ENCODE data around the gene CCDC92.
"Not testable (repeated sequence)": the region's sequence is repeated elsewhere in the genome, so short reads cannot be mapped to it uniquely, and the experiment has no call there.

CCDC92 gene

DNA sequence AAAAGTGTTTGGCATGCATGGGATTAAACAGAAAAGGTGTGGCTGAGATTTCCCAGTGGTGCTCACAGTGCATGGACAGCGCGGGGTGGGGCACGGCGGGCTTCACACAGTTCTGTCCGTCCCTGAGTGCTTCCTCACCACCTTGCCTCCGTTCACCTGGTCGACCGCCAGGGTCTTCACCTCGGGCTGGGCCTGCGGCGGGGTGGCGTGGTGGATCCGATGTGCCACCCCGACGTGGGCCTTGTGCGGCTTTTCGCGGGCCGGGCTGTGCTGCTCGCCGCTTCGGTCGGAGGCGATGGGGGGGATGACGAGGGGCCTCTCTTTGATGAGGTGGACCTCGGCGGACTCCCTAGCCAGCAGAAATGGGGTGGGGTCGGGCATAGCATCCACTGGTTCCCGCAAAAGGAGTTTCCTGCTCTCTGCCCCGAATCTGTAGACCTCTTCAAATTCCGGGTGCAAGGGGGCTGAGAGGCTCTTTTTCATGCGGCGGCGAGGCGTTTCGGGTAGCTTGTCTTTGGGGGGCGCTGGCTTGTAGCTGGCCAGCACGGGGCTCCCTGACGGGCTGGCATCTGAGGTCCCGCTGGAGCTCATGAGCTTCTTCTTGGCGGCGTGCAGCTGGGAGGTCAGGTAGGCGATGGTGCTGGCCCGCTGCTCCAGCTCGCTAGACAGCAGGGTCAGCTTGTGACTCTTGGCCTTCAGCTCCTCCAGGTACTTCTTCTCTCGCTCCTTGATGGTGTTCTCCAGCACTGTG lies 35.5 kb downstream of the CCDC92 start:
- no peak for DNase-seq (ENCODE audit: low spot score)

DNA sequence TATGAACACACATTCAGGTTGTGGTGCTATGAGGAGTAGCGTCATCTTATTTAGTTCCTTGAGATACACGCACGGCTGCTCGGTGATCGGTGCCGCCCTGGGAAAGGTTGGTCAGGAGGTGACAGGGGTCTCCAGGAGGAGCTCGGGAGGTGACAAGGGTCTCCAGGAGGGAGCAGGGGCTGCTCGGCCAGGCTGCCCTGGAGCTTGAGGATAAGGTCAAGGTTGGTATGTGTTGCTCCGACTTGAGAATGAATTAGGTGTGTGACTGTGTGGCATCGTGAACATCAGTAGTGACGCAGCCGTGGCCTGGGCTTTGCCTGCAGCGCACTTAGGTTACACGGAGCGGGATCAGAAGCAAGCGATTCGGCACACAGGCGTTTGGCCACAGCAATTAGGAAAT lies 36.2 kb downstream of the CCDC92 start:
- no peak for DNase-seq (ENCODE audit: low spot score)

DNA sequence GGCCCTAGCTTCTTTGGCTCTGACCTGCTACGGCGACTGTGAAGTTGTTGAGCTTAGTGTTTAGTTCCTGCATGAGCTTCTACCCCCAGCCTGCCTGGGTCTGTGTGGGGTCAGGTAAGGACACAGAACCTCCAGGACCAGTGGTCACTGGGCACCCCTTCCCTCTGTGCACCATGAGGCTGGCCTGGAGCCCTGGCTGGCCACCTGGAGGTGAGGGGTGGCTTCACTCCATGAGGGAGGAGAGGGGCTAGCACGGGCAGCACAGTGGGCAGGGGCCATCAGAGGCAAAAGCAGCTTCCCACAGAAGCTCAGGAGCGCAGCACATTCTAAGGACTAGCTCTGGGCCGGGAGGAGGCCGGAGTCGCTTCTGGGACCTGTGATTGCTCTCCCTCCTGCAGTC lies 36.7 kb downstream of the CCDC92 start:
- DNase-seq (ENCODE audit: low spot score), result no peak

DNA sequence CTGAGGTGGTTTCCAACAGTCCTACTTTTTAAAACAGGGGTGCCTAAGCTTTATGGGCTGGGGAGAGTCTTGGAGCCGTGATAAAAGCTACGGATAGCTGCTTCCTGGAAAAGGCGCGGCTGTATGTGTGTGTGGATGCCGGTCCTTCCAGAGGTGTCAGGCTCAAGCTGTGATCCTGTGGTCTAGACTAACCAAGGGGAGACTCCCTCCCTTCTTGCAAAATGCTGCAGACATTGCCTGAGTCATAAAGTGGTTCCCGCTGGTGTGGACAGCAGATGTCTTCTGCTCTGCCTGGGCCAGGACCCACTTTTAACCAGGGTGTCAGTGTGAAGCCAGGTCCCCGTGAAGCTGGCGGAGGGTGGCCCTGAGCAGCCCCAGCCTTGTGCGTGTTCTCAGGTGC lies 37.8 kb downstream of the CCDC92 start:
- DNase-seq (ENCODE audit: low spot score), result no peak

DNA sequence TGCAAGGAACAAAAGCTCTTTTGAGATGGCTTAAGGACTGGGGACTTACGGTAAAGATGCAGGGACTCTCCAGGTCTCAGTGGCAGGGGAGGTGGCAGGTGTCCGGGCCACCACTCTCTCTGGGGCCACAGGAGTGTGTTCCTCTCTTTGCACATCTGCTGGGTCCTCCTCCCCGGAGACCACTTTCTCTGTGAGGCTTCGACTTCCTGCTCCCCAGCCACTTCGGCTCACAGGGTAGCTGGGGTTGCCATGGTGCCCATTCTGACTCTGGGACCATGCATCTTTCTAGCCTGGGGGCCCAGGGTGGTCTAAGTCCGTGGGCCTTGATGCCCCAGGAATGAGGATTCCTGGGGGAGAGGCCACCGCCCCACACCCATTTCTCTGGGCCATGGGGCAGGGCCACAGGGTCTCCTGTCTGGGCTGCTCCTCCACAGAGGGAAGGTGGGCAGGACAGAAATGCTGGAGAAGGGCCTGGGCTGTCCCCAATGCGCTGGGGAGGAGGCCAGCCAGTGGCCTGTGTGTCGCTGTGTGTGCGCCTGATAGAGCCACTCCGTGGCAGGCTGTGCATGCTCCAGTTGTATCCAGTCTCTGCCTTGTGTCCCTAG lies 38.5 kb downstream of the CCDC92 start:
- no peak for DNase-seq (ENCODE audit: low spot score)

DNA sequence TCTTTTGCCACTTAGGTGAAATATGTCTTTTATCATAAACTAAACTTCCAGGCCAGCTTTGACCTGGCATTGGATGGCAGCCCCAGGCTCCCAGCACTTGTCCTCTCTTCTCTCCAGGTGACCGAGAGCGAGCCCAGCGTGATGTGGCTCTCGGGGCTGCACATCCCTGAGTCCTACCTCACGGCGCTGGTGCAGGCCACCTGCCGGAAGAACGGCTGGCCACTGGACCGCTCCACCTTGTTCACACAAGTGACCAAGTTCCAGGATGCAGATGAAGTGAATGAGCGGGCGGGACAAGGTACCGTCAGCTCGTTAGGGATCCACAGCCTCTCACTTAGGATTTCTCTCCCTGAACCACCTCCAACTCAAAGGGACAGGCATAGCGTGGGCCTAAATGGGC lies 39.4 kb downstream of the CCDC92 start:
- no peak for DNase-seq (ENCODE audit: low spot score)

DNA sequence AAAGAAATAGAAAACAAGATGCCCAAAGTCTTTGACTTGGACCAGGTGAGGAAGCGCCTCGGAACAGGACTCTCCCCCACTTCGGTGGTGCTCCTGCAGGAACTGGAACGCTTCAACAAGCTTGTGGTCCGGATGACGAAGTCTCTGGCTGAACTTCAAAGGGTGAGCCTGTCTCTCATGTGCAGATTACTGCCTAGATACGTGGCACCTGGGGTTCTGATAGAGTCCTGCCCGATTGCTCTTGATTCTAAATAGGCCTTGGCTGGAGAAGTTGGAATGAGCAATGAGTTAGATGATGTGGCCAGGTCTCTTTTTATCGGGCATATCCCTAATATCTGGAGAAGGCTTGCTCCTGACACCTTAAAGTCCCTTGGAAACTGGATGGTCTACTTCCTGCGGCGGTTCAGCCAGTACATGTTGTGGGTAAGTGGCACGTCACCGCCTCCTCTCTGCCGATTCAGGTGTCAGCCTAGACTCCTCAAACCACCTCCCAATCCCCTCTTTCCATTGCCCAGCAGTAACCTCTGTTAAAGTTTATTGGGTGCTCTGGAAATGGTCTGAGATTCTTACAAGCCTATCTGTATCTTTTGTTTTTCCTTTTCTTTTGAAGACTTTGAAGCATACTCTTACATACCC lies 40.8 kb downstream of the CCDC92 start:
- DNase-seq (ENCODE audit: low spot score), result no peak

DNA sequence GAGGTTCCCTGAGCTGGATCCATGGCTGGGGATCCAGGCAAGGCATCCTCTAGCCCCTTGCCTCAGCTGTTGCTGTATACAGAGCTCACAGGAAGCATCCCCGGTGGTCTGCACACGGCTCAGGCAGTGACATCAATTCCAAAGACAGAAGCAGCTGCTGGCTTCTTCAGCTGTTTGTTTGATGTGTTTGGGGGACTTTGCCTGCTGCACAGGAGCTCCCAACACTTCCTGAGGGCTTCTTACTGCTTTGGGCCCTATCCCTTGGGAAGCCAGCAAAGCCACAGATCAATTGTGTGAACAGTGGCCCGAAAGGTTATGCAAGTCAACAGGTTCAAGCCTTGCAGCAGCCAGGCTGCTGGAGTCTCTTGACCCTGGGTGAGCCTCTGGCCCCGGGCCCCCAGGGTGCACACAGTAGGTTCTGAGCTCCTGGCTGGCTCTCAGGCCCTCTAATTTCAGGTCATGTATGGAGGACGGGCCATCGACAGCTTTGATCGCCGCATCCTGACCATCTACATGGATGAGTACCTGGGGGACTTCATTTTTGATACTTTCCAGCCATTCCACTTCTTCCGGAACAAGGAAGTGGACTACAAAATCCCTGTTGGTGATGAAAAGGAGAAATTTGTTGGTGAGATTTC lies 42.6 kb downstream of the CCDC92 start:
- no peak for DNase-seq (ENCODE audit: low spot score)

DNA sequence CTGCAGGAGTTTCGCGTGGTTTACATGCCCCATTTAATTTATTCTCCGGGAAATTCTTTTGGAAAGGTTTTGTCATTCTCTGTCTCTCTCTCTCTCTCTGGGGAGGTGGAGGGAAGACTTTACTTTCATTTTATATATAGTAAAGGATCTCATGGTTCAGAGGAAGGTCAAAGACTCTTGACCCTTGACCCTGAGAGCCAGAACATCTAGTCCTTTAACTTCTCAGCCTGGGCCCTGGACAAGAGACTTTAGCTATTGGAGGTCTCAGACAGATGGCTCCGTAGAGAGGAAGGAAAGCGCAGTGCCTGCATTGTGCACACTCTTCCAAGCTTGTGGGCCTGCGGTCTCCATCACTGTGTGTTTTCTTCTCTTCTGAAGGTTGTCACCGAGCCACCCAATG lies 43.7 kb downstream of the CCDC92 start:
- DNase-seq (ENCODE audit: low spot score), result no peak

DNA sequence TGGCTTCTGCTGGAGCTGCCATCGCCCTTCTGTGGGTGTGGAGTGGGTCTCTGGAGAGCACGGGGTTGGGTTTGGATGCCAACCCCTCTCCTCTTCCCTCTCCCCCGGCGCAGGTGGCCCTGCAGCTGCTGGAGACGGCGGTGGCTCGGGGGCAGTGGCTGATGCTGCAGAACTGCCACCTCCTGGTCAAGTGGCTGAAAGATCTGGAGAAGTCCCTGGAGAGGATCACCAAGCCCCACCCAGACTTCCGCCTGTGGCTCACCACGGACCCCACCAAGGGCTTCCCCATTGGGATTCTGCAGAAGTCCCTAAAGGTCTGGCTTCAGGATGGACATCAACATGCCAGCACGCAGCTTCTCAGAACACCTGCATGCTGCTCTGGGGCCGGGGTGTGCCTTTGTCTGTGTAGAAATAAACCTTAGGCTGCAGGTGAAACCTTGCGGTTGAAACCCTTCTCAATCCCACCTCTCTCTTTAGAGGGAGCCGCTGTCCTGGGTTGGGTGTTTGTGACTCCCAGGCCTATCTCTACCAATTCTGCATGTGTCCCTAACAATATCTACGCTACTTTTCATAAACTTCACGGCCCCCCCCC lies 44.3 kb downstream of the CCDC92 start:
- DNase-seq (ENCODE audit: low spot score), result no peak

DNA sequence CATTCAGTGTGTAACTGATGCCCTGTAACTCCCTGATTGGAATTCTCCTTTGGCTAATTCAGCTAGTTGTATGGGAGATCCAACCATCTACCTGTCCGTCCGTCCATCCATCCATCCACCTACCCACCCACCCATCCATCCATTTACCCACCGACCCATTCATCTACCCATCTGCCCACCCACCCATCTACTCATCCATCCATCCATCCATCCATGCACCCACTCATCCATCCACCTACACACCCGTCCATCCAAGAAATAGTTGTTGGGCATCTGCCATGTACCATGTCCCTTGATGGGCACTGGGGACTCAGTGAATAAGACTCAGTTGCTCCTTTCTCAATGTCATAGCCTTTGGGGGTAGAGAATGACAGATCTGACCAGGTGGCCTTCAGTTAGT lies 48.1 kb downstream of the CCDC92 start:
- DNase-seq (ENCODE audit: low spot score), result no peak

DNA sequence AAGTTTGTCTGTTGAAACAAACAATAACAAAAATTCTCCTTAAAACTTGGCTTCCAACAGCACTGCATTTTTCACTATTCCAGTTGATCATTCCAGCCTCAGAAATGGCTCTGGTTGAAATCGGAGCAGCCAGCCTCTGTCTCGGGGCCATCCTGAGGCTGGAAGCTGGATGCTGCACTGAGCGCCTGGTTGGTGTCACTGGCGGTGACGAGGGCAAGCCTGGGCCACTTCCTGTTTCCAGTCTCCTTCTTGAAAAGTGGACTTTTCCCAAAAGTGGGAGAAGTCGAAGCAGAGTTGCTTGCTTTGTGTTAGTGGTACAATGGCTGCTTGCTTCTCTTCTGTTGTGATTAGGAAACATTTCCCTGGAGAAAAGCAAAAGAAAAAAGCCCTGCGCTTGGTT lies 48.7 kb downstream of the CCDC92 start:
- DNase-seq (ENCODE audit: low spot score), result no peak

DNA sequence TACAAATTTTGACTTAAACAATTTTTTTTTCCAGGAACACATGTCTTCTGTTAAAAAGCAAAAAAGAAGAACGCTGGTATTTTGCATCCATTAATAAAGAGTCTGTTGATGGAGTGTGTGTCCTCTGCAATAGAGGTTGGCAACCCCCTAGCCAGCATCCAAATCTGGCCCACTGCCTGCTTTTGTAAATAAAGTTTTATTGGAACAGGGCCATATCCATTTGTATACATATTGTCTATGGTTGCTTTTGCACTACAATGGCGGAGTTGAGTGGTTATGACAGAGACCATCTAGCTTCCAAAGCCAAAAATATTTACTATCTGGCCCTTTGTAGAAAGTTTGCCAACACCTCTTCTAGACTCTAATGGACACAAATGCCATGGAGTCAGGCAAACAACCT lies 49.6 kb downstream of the CCDC92 start:
- DNase-seq (ENCODE audit: low spot score), result no peak

DNA sequence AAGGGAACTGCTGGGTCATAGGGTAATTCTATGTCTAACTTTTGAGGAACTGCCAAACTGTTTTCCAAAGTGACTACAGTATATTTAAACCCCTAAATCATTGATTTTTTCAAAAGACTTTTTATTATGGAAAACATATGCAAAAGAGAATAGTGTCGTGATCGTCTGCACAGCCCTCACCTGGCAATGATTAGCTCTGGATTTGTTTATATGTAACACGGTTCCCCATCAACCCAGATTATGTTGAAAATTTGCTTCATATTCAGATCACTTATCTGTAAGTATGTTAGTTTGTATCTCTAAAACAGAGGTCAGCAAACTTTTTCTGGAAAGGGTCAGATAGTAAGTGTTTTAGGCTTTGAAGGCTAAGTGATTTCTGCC lies 52.7 kb downstream of the CCDC92 start:
- DNase-seq (ENCODE audit: low spot score), result no peak

DNA sequence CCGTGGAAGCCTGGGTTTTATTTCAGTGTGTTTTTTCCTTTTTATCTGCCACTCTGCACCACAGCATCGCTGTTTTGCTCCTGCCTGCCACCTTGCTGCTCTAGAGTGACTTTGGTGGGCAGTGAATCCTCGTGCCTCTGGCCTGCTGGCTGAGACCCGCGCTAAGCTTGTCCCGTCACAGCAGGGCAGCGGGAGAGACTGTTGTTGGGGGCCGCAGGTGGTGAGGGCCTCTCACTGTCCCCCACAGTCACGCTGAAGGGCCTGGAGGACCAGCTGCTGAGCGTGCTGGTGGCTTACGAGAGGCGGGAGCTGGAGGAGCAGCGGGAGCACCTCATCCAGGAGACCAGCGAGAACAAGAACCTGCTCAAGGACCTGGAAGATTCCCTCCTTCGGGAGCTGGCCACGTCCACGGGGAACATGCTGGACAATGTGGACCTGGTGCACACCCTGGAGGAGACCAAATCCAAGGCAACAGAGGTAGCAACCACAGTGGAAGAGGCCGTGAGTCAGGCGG lies 55.2 kb downstream of the CCDC92 start:
- no peak for DNase-seq (ENCODE audit: low spot score)

DNA sequence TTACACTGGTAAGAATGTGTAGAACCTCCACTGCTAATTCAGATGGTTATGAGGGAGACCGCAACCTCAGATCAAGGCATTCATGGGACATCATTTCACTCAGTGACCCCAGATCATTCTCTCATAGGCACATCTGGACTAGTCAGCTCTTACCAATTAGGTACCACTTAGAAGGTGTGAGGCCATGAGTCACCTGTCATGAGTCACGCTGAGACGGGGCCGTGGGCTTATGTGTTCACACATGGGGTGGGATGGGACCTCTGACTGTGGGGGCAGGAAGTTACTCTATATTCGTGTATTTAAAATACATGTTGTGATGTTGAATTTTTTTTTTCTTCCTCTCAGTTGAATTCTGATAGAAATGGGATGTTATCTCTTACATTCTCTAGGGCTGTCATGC lies 55.9 kb downstream of the CCDC92 start:
- DNase-seq (ENCODE audit: low spot score), result no peak

DNA sequence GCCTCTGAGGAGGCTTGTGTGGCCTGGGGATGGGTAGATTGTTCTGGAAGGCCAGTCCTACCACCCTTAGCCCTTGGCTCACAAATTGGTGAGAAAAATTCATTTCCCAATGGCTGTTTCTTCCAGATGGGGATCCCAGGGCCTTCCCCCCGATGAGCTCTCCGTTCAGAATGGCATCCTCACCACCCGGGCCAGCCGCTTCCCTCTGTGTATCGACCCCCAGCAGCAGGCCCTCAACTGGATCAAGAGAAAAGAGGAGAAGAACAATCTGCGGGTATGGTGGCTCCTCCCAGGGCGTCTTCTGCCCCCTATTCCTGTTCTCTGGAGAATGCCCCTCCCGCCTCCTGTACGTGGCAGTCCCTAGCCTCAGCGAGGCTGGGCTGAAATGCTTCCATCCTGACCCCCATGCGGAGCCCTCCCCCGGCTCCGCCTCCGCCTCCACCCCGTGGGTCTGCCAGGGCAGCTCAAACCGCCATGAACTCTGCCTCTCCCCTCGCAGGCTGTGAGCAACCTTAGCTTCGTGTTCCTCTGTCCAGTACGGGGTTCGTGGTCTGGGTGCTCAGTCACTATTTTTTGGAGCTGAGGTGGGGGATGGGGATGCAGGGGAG lies 57.8 kb downstream of the CCDC92 start:
- DNase-seq (ENCODE audit: low spot score), result no peak

DNA sequence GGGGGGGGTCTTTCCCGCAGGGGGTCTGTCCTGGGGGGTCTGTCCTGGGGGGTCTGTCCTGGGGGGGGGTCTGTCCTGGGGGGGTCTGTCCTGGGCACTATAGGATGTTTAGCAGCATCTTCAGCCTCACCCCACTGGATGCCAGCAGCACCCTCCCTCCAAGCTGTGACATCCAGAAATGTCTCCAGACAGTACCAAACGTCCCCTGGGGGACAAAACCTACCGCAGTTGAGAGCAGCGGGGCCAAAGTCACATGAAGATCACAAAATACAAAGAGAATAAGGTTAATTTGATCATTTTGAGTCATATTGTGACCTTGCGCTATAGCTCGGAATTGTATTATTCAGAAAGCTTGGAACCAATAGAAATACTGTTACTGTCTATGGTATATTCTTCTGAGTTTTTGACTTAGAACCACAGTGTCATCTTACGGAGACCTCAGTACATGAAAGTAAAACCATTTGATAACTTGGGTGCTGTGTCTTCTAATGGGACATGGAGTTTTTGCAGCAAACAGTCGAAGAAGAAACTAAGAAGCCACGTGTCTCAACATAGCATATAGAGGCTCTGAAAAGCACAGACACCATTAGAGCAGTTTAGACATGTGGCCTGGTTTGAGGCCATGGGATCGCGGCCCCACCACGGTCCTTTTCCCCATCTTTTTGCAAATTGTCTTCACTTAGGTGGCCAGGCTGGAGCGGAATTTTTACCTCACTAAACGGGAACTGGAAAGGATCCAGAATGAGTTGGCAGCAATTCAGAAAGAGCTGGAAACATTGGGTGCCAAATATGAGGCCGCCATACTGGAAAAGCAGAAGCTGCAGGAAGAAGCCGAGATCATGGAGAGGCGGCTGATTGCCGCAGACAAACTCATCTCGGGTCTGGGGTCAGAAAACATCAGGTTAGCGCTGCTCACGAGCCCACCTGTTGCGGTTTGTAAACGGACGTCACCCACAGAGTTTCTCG lies 59.9 kb downstream of the CCDC92 start:
- no peak for DNase-seq (ENCODE audit: low spot score)

DNA sequence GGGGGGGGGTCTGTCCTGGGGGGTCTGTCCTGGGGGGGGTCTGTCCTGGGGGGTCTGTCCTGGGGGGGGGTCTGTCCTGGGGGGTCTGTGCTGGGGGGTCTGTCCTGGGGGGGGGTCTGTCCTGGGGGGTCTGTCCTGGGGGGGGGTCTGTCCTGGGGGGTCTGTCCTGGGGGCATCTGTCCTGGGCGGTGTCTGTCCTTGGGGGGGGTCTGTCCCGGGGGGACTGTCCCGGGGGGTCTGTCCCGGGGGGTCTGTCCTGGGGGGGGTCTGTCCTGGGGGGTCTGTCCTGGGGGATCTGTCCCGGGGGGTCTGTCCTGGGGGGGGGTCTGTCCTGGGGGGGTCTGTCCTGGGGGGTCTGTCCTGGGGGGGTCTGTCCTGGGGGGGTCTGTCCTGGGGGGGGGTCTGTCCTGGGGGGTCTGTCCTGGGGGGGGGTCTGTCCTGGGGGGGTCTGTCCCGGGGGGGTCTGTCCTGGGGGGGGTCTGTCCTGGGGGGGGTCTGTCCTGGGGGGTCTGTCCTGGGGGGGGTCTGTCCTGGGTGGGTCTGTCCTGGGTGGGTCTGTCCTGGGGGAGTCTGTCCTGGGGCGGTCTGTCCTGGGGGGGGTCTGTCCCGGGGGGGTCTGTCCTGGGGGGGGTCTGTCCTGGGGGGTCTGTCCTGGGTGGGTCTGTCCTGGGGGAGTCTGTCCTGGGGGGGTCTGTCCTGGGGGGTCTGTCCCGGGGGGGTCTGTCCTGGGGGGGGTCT lies 60.8 kb downstream of the CCDC92 start:
- not testable (repeated sequence) for DNase-seq (ENCODE audit: low spot score)

DNA sequence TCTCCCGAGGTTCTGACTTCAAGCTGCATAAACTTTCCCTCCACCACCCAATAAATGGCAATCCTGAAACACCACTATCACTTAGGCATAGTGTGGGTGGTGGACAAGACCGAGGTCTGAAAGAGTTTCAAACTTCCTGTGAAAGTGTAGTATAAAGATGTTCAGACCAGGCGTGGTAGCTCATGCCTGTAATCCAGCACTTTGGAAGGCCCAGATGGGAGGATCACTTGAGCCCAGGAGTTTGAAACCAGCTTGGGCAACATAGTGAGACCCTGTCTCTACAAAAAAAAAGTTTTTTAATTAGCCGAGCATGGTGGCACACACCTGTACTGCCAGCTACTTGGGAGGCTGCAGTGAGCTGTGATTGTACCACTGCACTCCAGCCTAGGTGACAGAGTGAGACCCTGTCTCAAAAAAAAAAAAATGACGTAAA lies 61.9 kb downstream of the CCDC92 start:
- no peak for DNase-seq (ENCODE audit: low spot score)

All from HuH-7.5 (cell line).